Mesenchymal stem cell (in vitro differentiated cells and primary cell): ENCODE measurements around the gene GET4.

Source experiments
- DNase-seq: peaks from one replicate; pipeline ENCODE4 v3.0.0-alpha.2; 2013
- H2AFZ ChIP-seq: one replicate; pipeline ENCODE4 v1.6.1; 2013; ENCODE audit warnings: low read depth, mild to moderate bottlenecking, control low read depth, inconsistent platforms, low read length, moderate library complexity
- H2AK5ac ChIP-seq: 2 replicates; pipeline ENCODE4 v1.6.1; 2013; ENCODE audit warnings: low read length, moderate library complexity, mild to moderate bottlenecking, inconsistent platforms; ENCODE audit not compliant: severe bottlenecking
- H2BK120ac ChIP-seq: one replicate; pipeline ENCODE4 v1.6.1; 2013; ENCODE audit warnings: low read depth, mild to moderate bottlenecking, inconsistent platforms, low read length, moderate library complexity
- H2BK12ac ChIP-seq, 2 experiments: one replicate each; pipeline ENCODE4 v1.6.1; 2013; ENCODE audit warnings: inconsistent platforms in 2 of 2, low read length in 2 of 2, mild to moderate bottlenecking in 2 of 2, moderate library complexity in 2 of 2, control low read depth in 1 of 2
- H2BK15ac ChIP-seq: one replicate; pipeline ENCODE4 v1.6.1; 2013; ENCODE audit warnings: mild to moderate bottlenecking, low read depth, inconsistent platforms; ENCODE audit not compliant: poor library complexity, severe bottlenecking
- H2BK5ac ChIP-seq: 2 replicates; pipeline ENCODE4 v1.6.1; 2013; ENCODE audit warnings: low read depth, mild to moderate bottlenecking, low read length, control low read depth, inconsistent platforms; ENCODE audit not compliant: poor library complexity, severe bottlenecking
- H3K14ac ChIP-seq, 2 experiments: one replicate each; pipeline ENCODE4 v1.6.1; 2013; ENCODE audit warnings: inconsistent platforms in 2 of 2, low read length in 2 of 2, control low read depth in 1 of 2, mild to moderate bottlenecking in 1 of 2, moderate library complexity in 1 of 2
- H3K18ac ChIP-seq, 2 experiments: one replicate each; pipeline ENCODE4 v1.6.1; 2013; ENCODE audit warnings: inconsistent platforms in 2 of 2, low read length in 2 of 2, control low read depth in 1 of 2, low read depth in 1 of 2, mild to moderate bottlenecking in 1 of 2
- H3K23ac ChIP-seq, 2 experiments: one replicate each; pipeline ENCODE4 v1.6.1; 2013; ENCODE audit warnings: inconsistent platforms in 2 of 2, low read length in 2 of 2, mild to moderate bottlenecking in 2 of 2, moderate library complexity in 2 of 2, control low read depth in 1 of 2
- H3K27ac ChIP-seq: 2 replicates; pipeline ENCODE4 v1.5.1; 2013; ENCODE audit warnings: mild to moderate bottlenecking, moderate library complexity, low read length, control low read depth, inconsistent platforms; ENCODE audit not compliant: poor library complexity, severe bottlenecking
- H3K27me3 ChIP-seq, 2 experiments: 2 replicates each; pipeline versions ENCODE4 v1.6.1 to v1.7.0; 2013; ENCODE audit warnings: low read length in 2 of 2, mild to moderate bottlenecking in 2 of 2, moderate library complexity in 2 of 2, control low read depth in 1 of 2, inconsistent platforms in 1 of 2; ENCODE audit not compliant: control insufficient read depth in 1 of 2, insufficient read depth in 1 of 2
- H3K36me3 ChIP-seq, 2 experiments: 2 replicates each; pipeline versions ENCODE4 v1.6.1 to v1.7.0; 2013; ENCODE audit warnings: low read length in 2 of 2, control low read depth in 1 of 2, inconsistent platforms in 1 of 2, low read depth in 1 of 2, mild to moderate bottlenecking in 1 of 2; ENCODE audit not compliant: insufficient read depth in 2 of 2, control insufficient read depth in 1 of 2
- H3K4ac ChIP-seq, 2 experiments: one replicate each; pipeline ENCODE4 v1.6.1; 2013; ENCODE audit warnings: inconsistent platforms in 2 of 2, low read length in 2 of 2, mild to moderate bottlenecking in 2 of 2, moderate library complexity in 2 of 2, control low read depth in 1 of 2, low read depth in 1 of 2
- H3K4me1 ChIP-seq: 2 replicates; pipeline ENCODE4 v1.6.1; 2013; ENCODE audit warnings: low read depth, low read length, control low read depth; ENCODE audit not compliant: control insufficient read depth, insufficient read depth
- H3K4me2 ChIP-seq: 2 replicates; pipeline ENCODE4 v1.6.1; 2013; ENCODE audit warnings: low read length, mild to moderate bottlenecking, inconsistent platforms; ENCODE audit not compliant: poor library complexity, severe bottlenecking
- H3K4me3 ChIP-seq, 2 experiments: 2 replicates each; pipeline versions ENCODE4 v1.5.1 to v1.7.0; 2013; ENCODE audit warnings: low read length in 2 of 2, mild to moderate bottlenecking in 2 of 2, control low read depth in 1 of 2, low read depth in 1 of 2; ENCODE audit not compliant: insufficient read depth in 1 of 2
- H3K79me1 ChIP-seq: replicated peaks from 2 replicates; pipeline ENCODE4 v1.6.1; 2013; ENCODE audit warnings: mild to moderate bottlenecking, control low read depth, low read length, inconsistent platforms; ENCODE audit not compliant: poor library complexity, severe bottlenecking
- H3K9ac ChIP-seq: 2 replicates; pipeline ENCODE4 v1.7.0; 2013; ENCODE audit warnings: mild to moderate bottlenecking, low read length, moderate library complexity
- H3K9me3 ChIP-seq: 2 replicates; pipeline ENCODE4 v1.7.0; 2013; ENCODE audit warnings: mild to moderate bottlenecking, low read length; ENCODE audit not compliant: control insufficient read depth
- H4K8ac ChIP-seq: one replicate; pipeline ENCODE4 v1.6.1; 2013; ENCODE audit warnings: inconsistent platforms, mild to moderate bottlenecking, low read length, moderate library complexity
- H4K91ac ChIP-seq: one replicate; pipeline ENCODE4 v1.6.1; 2013; ENCODE audit warnings: mild to moderate bottlenecking, low read length, inconsistent platforms
- WGBS: methylation state at CpG from one replicate; pipeline ENCODE4 v1.1.7; 2013; ENCODE audit warnings: mixed read lengths; 5-methylcytosine and 5-hydroxymethylcytosine counted together

The GET4 gene

GRCh38 chr7:899806-900205 lies 23.5 kb downstream of the GET4 start:
- H3K9ac ChIP-seq, result no peak overlapping the region
- H2AFZ ChIP-seq, result no peak overlapping the region
- no peak overlapping the region for H3K23ac ChIP-seq
- no peak overlapping the region for H3K4me2 ChIP-seq
- peaks cover 17% of the 10 kb centered on the region for H3K4me1 ChIP-seq
- H3K27ac ChIP-seq, result no peak overlapping the region
- H3K14ac ChIP-seq, result no peak overlapping the region
- H4K91ac ChIP-seq, result peak overlapping the region; percentile 62
- H2BK5ac ChIP-seq, result no peak overlapping the region
- H2AK5ac ChIP-seq, result no peak overlapping the region
- no peak overlapping the region for H4K8ac ChIP-seq
- peak overlapping the region in 1 of 2 experiments; percentile 13 for H3K4ac ChIP-seq
- H2BK15ac ChIP-seq, result no peak overlapping the region
- 93% methylated on average over 16 of the region's 16 CpGs for WGBS
- H3K79me1 ChIP-seq, result peaks cover 1% of the 10 kb centered on the region
- no peak overlapping the region for H3K18ac ChIP-seq
- no peak for DNase-seq
- H2BK12ac ChIP-seq, result no peak overlapping the region
- no peaks in the 10 kb centered on the region for H3K9me3 ChIP-seq
- no peak overlapping the region for H3K4me3 ChIP-seq
- peaks cover 15 to 16% of the 10 kb centered on the region in 2 experiments for H3K27me3 ChIP-seq
- peaks cover 25 to 47% of the 10 kb centered on the region in 2 experiments for H3K36me3 ChIP-seq
- no peak overlapping the region for H2BK120ac ChIP-seq

- H3K4me1 ChIP-seq, result peaks cover 17% of the 10 kb centered on the region
- H3K14ac ChIP-seq, result no peak overlapping the region
- DNase-seq, result no peak
- no peak overlapping the region for H3K4me2 ChIP-seq
- WGBS, result 85% methylated on average over 26 of the region's 26 CpGs
- no peak overlapping the region for H4K91ac ChIP-seq
- peak overlapping the region in 1 of 2 experiments; percentile 73 for H3K18ac ChIP-seq
- H2AK5ac ChIP-seq, result no peak overlapping the region
- no peak overlapping the region for H2BK120ac ChIP-seq
- H3K4ac ChIP-seq, result peak overlapping the region in 1 of 2 experiments; percentile 84
- H3K27ac ChIP-seq, result no peak overlapping the region
- no peak overlapping the region for H2BK15ac ChIP-seq
- H3K4me3 ChIP-seq, result no peak overlapping the region
- H3K23ac ChIP-seq, result no peak overlapping the region
- H3K27me3 ChIP-seq, result peaks cover 21% of the 10 kb centered on the region in 2 experiments
- H3K79me1 ChIP-seq, result peaks cover 1% of the 10 kb centered on the region
- peak overlapping the region; percentile 70 for H4K8ac ChIP-seq
- H2AFZ ChIP-seq, result no peak overlapping the region
- peaks cover 18 to 41% of the 10 kb centered on the region in 2 experiments for H3K36me3 ChIP-seq
- H3K9me3 ChIP-seq, result no peaks in the 10 kb centered on the region
- peak overlapping the region in 1 of 2 experiments; percentile 6 for H2BK12ac ChIP-seq
- H2BK5ac ChIP-seq, result no peak overlapping the region
- no peak overlapping the region for H3K9ac ChIP-seq
Observed at GRCh38 chr7:900331-901040, 24.1 kb downstream of the GET4 start.

GRCh38 chr7:901041-901387 lies 24.7 kb downstream of the GET4 start:
- Histone ChIP-seq H2BK120ac (no peak overlapping the region), H2BK15ac (no peak overlapping the region), H3K4me3 (no peak overlapping the region), H4K8ac (peak overlapping the region; percentile 70), H3K79me1 (no peaks in the 10 kb centered on the region), H3K36me3 (peaks cover 12 to 35% of the 10 kb centered on the region in 2 experiments), H2BK5ac (no peak overlapping the region), H3K23ac (no peak overlapping the region), H3K27me3 (peaks cover 21 to 23% of the 10 kb centered on the region in 2 experiments), H2BK12ac (peak overlapping the region; percentile 6 to 7), H3K18ac (peak overlapping the region; percentile 40 to 73), H3K4me1 (peaks cover 17% of the 10 kb centered on the region), H3K14ac (no peak overlapping the region), H3K27ac (no peak overlapping the region), H2AFZ (no peak overlapping the region), H4K91ac (peak overlapping the region; percentile 43), H3K4ac (peak overlapping the region; percentile 3 to 84), H3K9me3 (no peaks in the 10 kb centered on the region), H2AK5ac (no peak overlapping the region), H3K9ac (no peak overlapping the region), H3K4me2 (no peak overlapping the region)
- WGBS, result 89% methylated on average over 8 of the region's 8 CpGs
- DNase-seq, result no peak

- Histone ChIP-seq H2BK12ac (peak overlapping the region; percentile 6 to 7), H3K9me3 (no peaks in the 10 kb centered on the region), H3K4me1 (peaks cover 17% of the 10 kb centered on the region), H4K91ac (peak overlapping the region; percentile 70), H3K27ac (no peak overlapping the region), H3K36me3 (peaks cover 7 to 31% of the 10 kb centered on the region in 2 experiments), H3K79me1 (no peaks in the 10 kb centered on the region), H3K9ac (no peak overlapping the region), H4K8ac (peak overlapping the region; percentile 70), H2BK15ac (peak overlapping the region; percentile 78), H2BK5ac (no peak overlapping the region), H2BK120ac (no peak overlapping the region), H3K14ac (no peak overlapping the region), H3K4ac (peak overlapping the region; percentile 3 to 84), H2AK5ac (no peak overlapping the region), H3K27me3 (peaks cover 21 to 23% of the 10 kb centered on the region in 2 experiments), H2AFZ (no peak overlapping the region), H3K4me2 (peak overlapping the region; percentile 46), H3K23ac (no peak overlapping the region), H3K18ac (peak overlapping the region; percentile 40 to 74), H3K4me3 (no peak overlapping the region)
- DNase-seq, result peak; percentile 90
- 17% methylated on average over 20 of the region's 24 CpGs for WGBS
Observed at GRCh38 chr7:901388-902154, 25.2 kb downstream of the GET4 start.
